SK-N-SH treated with all-trans-retinoic acid at 6 μM for 48 hours (cell line): ENCODE results near the gene UBASH3B.

Experiments used
- ARNTL ChIP-seq: fragments of 450-650 bp; formaldehyde crosslinking; IDR thresholded peaks from 2 replicates; pipeline ENCODE4 v1.5.0; 2020; ENCODE audit warnings: low read depth, mild to moderate bottlenecking, moderate library complexity, borderline replicate concordance
- CREB5 ChIP-seq: fragments of 250-450 bp; sonication (Bioruptor Pico); IDR thresholded peaks from 2 replicates; pipeline ENCODE4 v1.5.1; 2020; ENCODE audit warnings: low read depth, mild to moderate bottlenecking, moderate library complexity
- PATZ1 ChIP-seq: fragments of 250-450 bp; sonication (Bioruptor Pico); IDR thresholded peaks from 2 replicates; pipeline ENCODE4 v1.8.0; 2020; ENCODE audit warnings: mild to moderate bottlenecking, moderate library complexity, borderline replicate concordance
- POU6F1 ChIP-seq: fragments of 250-450 bp; sonication (Bioruptor Pico); IDR thresholded peaks from 2 replicates; pipeline ENCODE4 v1.8.0; 2021; ENCODE audit warnings: low read depth, mild to moderate bottlenecking, moderate library complexity, borderline replicate concordance
- RARB ChIP-seq: fragments of 250-450 bp; sonication (Bioruptor Pico); IDR thresholded peaks from 2 replicates; pipeline ENCODE4 v1.8.0; 2021; ENCODE audit warnings: mild to moderate bottlenecking, moderate library complexity
- ZFP3 ChIP-seq: fragments of 250-450 bp; sonication (Bioruptor Pico); IDR thresholded peaks from 2 replicates; pipeline ENCODE4 v1.5.0; 2020; ENCODE audit warnings: mild to moderate bottlenecking, moderate library complexity
- ZFP30 ChIP-seq: fragments of 450-650 bp; formaldehyde crosslinking; IDR thresholded peaks from 2 replicates; pipeline ENCODE4 v1.5.0; 2022; ENCODE audit warnings: mild to moderate bottlenecking, moderate library complexity
- ZNF70 ChIP-seq: fragments of 450-650 bp; formaldehyde crosslinking; IDR thresholded peaks from 2 replicates; pipeline ENCODE4 v1.5.0; 2020; ENCODE audit warnings: mild to moderate bottlenecking, moderate library complexity

GRCh38 chr11:122808478-122808869 lies 153.0 kb downstream of the UBASH3B start:
- no peak for TF ChIP-seq ARNTL
- TF ChIP-seq ZFP3 (CRISPR knock-in tag) = no peak
- no peak for TF ChIP-seq RARB (CRISPR knock-in tag)
- no peak for TF ChIP-seq CREB5 (CRISPR knock-in tag)
- no peak for TF ChIP-seq ZNF70 (CRISPR knock-in tag)
- no peak for TF ChIP-seq ZFP30 (CRISPR knock-in tag)
- TF ChIP-seq PATZ1 (CRISPR knock-in tag) = no peak
- TF ChIP-seq POU6F1 (CRISPR knock-in tag) = no peak
